Osteoblast (primary cell): Measurements from ENCODE around the gene CAMTA1. TPM values are rescaled to one million over a fixed set of nuclear protein-coding genes. Genes with fewer than 3 reads are reported as not detected.
"Not testable (repeated sequence)": the region's sequence is repeated elsewhere in the genome, so short reads cannot be mapped to it uniquely, and the experiment has no call there.

Experiments
- DNase-seq: peaks from one replicate; pipeline ENCODE4 v3.0.0; 2011; ENCODE audit warnings: low spot score, mixed read lengths; ENCODE audit not compliant: insufficient read length; ENCODE audit errors: missing footprints
- H2AFZ ChIP-seq: 2 replicates; pipeline ENCODE4 v1.6.0; 2011; ENCODE audit warnings: mild to moderate bottlenecking, low read length
- H3K27ac ChIP-seq: 2 replicates; pipeline ENCODE4 v1.5.1; 2011; ENCODE audit warnings: mild to moderate bottlenecking, low read depth, low read length, moderate library complexity
- H3K27me3 ChIP-seq: 2 replicates; pipeline ENCODE4 v1.6.0; 2012; ENCODE audit warnings: mild to moderate bottlenecking, control low read depth, inconsistent platforms, low read length, moderate library complexity; ENCODE audit not compliant: insufficient read depth
- H3K36me3 ChIP-seq: 2 replicates; pipeline ENCODE4 v1.5.1; 2011; ENCODE audit warnings: mild to moderate bottlenecking, low read length, control low read depth, moderate library complexity; ENCODE audit not compliant: insufficient read depth
- H3K4me1 ChIP-seq: 2 replicates; pipeline ENCODE4 v1.5.1; 2011; ENCODE audit warnings: mild to moderate bottlenecking, low read length, control low read depth, moderate library complexity; ENCODE audit not compliant: insufficient read depth
- H3K4me2 ChIP-seq: 2 replicates; pipeline ENCODE4 v1.6.0; 2011; ENCODE audit warnings: mild to moderate bottlenecking, low read length; ENCODE audit not compliant: insufficient read depth
- H3K4me3 ChIP-seq: fragments of 200-600 bp; sonication (generic); 3 replicates; pipeline ENCODE4 v1.5.1; 2012; ENCODE audit warnings: mild to moderate bottlenecking, low read length, inconsistent platforms; ENCODE audit not compliant: insufficient read depth
- H3K79me2 ChIP-seq: 2 replicates; pipeline ENCODE4 v1.6.0; 2012; ENCODE audit warnings: mild to moderate bottlenecking, low read length, control low read depth, inconsistent platforms; ENCODE audit not compliant: insufficient read depth
- H3K9me3 ChIP-seq: 2 replicates; pipeline ENCODE4 v1.5.1; 2011; ENCODE audit warnings: low read depth, low read length, control low read depth
- H4K20me1 ChIP-seq: 2 replicates; pipeline ENCODE4 v1.6.0; 2012; ENCODE audit warnings: mild to moderate bottlenecking, low read length, control low read depth; ENCODE audit not compliant: insufficient read depth
- total RNA-seq: library from RNA; depleted of rRNA; stranded (reverse); fragments of >200 nt; gene quantifications from 2 replicates; pipeline ENCODE4 v1.2.3, GENCODE V29; 2012
- TF ChIP-seq, protein P1 (sequence below): IDR thresholded peaks from 2 replicates; pipeline ENCODE4 v1.5.1; 2011; ENCODE audit warnings: mild to moderate bottlenecking, low read depth, low read length, moderate library complexity; ENCODE audit errors: extremely low read depth

Gene CAMTA1
- total RNA-seq, 1 donor: 47.4 TPM

DNA sequence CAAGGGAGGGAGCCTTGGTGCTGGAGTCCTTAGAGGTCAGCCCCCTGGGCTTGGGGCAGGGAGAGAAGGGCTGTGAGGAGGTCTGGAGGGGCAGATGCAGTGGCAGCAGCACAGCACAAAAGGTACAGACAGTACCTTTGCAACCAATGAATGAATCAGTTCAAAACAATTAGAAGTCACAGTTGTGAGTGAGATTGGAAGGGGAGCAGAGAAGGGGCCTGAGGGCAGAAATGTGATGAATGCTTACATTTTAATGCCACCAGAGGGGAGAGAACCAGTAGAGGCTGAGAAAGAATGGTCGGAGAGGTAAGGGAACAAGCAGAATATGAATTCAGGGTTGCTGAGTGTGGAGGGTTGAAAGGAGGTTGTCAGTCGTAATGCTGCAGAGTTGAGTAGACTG, 24.2 kb downstream of the CAMTA1 start:
- no peaks in the 10 kb centered on the region for H3K36me3 ChIP-seq
- H3K4me1 ChIP-seq: no peaks in the 10 kb centered on the region
- H3K4me3 ChIP-seq: no peak overlapping the region
- H4K20me1 ChIP-seq: peaks cover 31% of the 10 kb centered on the region
- DNase-seq: no peak
- H3K79me2 ChIP-seq: peaks cover 89% of the 10 kb centered on the region
- H3K9me3 ChIP-seq: no peaks in the 10 kb centered on the region
- H3K27ac ChIP-seq: no peak overlapping the region
- no peak overlapping the region for H3K4me2 ChIP-seq
- no peak overlapping the region for H2AFZ ChIP-seq
- TF ChIP-seq, protein P1, sequence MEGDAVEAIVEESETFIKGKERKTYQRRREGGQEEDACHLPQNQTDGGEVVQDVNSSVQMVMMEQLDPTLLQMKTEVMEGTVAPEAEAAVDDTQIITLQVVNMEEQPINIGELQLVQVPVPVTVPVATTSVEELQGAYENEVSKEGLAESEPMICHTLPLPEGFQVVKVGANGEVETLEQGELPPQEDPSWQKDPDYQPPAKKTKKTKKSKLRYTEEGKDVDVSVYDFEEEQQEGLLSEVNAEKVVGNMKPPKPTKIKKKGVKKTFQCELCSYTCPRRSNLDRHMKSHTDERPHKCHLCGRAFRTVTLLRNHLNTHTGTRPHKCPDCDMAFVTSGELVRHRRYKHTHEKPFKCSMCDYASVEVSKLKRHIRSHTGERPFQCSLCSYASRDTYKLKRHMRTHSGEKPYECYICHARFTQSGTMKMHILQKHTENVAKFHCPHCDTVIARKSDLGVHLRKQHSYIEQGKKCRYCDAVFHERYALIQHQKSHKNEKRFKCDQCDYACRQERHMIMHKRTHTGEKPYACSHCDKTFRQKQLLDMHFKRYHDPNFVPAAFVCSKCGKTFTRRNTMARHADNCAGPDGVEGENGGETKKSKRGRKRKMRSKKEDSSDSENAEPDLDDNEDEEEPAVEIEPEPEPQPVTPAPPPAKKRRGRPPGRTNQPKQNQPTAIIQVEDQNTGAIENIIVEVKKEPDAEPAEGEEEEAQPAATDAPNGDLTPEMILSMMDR: no peak
- no peaks in the 10 kb centered on the region for H3K27me3 ChIP-seq

DNA sequence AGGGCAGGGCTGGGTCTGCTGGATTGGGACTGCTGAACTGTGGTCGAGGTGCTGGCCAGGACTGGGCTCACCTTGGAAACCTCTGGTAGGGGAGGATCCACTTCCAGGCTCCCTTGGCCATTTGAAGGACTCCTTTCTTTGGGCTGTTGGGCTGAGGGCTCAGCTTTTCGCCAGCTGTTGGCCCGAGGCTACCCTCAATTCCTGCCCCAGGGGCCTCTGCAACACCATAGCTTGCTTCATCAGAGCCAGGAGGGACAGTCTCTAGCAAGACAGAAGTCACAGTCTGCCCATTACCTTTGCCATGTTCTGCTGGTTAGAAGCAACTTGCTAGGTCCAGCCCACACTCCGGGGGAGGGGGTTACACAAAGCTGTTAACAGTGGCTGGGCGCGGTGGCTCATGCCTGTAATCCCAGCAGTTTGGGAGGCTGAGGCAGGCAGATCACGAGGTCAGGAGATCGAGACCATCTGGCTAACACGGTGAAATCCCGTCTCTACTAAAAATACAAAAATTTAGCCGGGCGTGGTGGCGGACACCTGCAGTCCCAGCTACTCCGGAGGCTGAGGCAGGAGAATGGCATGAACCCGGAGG, 25.0 kb downstream of the CAMTA1 start:
- not testable (repeated sequence) for H3K4me3 ChIP-seq, H3K27me3 ChIP-seq, H3K9me3 ChIP-seq, H3K4me2 ChIP-seq, H3K36me3 ChIP-seq, DNase-seq, H3K4me1 ChIP-seq, H3K27ac ChIP-seq, H2AFZ ChIP-seq
- H4K20me1 ChIP-seq: peaks cover 28% of the 10 kb centered on the region
- peaks cover 84% of the 10 kb centered on the region for H3K79me2 ChIP-seq

DNA sequence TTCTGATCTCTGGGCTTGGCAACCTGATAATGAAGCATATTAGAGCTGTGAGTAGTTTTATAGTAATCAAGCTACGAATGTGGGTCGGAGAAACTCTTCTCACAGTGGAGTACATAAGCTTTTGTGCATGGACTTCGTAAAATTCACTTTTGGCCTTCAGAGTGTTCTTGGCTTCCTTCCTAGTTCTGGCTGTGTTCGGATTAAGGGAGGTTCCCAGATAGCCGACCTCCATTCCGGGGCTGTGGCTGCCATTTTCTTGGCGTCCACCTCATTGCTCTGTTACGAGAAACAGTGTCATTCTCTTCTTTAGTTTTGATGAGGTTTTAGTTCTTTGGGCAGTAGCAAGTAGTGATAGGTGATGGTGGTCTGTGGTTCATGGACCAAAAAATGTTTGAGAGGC, 26.3 kb downstream of the CAMTA1 start:
- no peak for DNase-seq
- no peaks in the 10 kb centered on the region for H3K27me3 ChIP-seq
- H3K9me3 ChIP-seq: no peaks in the 10 kb centered on the region
- H3K27ac ChIP-seq: no peak overlapping the region
- no peak overlapping the region for H2AFZ ChIP-seq
- H3K36me3 ChIP-seq: no peaks in the 10 kb centered on the region
- peaks cover 25% of the 10 kb centered on the region for H4K20me1 ChIP-seq
- H3K4me1 ChIP-seq: no peaks in the 10 kb centered on the region
- H3K4me2 ChIP-seq: no peak overlapping the region
- H3K79me2 ChIP-seq: peaks cover 83% of the 10 kb centered on the region
- no peak overlapping the region for H3K4me3 ChIP-seq
- TF ChIP-seq, protein P1: no peak

DNA sequence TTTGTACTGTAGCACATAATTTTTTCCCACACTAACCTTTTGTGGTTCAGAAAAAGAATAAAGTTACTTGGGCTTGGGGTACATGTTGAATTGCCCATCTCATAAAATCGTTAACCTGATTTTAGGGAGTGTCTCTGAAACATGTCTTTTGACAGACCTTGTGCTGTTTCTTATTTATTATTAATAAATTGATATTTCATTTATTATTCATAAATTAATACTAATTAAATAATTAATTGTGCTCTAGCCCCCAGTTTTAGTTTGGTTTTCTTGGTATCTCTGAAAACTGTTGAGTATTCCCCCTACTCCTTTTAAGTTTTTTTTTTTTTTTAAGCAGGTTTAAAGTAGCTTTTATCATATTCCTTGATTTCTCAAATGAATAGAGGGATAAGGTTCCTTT, 27.9 kb downstream of the CAMTA1 start:
- Histone ChIP-seq H3K27me3 (no peaks in the 10 kb centered on the region), H3K79me2 (peaks cover 82% of the 10 kb centered on the region), H3K36me3 (no peaks in the 10 kb centered on the region), H2AFZ (no peak overlapping the region), H3K4me3 (no peak overlapping the region), H3K4me1 (no peaks in the 10 kb centered on the region), H3K4me2 (no peak overlapping the region), H3K9me3 (no peaks in the 10 kb centered on the region), H3K27ac (no peak overlapping the region), H4K20me1 (peaks cover 28% of the 10 kb centered on the region)
- TF ChIP-seq, protein P1: no peak
- no peak for DNase-seq
